Suprapubic skin (tissue), 3 donors: Measurements from ENCODE around the gene PDGFRB.

Experiments used
- EP300 ChIP-seq: sonication (generic); formaldehyde crosslinking; IDR thresholded peaks from one replicate; pipeline ENCODE4 v1.6.1; 2017; ENCODE audit warnings: antibody characterized with exemption
- POLR2A ChIP-seq, 2 donors: fragments of 450-650 bp; IDR thresholded peaks; one replicate each; pipeline ENCODE4 v1.6.1; 2017; ENCODE audit warnings: antibody characterized with exemption in 2 of 2, mild to moderate bottlenecking in 2 of 2, moderate library complexity in 2 of 2
- TF ChIP-seq, protein P1 (sequence below), 2 donors: fragments of 200-600 bp in 1 of 2; fragments of 450-650 bp in 1 of 2; sonication (generic) in 1 of 2; IDR thresholded peaks; one replicate each; pipeline ENCODE4 v1.5.1; 2016 to 2019; ENCODE audit warnings: antibody characterized with exemption in 2 of 2, mild to moderate bottlenecking in 1 of 2, moderate library complexity in 1 of 2

DNA sequence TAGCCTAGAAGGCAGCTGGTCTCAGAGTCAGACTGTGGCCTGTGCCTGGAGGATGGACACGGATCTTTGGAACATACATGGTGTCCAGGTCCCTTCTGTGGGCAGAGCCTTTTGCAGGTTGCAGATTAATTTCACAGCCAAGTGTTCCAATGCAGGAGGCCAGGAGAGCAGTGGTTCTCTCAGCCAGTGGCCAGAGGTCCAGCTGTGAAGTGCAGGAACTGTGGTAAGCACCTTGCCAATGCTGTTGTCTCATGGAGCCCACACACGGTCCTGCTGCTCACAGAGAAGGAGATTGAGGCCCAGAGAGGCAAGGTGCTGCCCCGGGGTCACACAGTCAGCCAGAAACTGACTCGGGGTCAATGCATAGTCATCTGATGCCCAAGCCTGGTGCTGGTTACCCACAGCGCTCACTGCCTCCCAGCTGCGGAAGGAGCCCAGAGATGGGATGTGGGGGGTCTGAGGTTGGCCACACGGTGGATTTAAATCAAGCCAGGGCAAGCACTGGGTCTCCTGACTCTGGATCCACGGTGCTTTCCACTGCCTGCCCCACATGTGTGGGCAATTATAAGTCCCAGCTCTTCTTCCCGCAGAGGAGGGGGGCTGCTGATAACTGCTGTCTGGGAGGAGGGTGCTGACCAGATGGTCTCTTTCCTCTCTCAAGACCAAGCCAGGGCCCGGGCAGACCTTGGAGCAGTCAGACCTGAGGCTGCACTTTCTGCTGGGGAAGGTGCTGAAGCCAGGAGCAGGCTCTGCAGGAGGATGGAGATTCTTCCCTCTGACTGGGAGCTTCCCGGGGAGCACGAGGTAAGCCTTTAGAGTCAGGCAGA lies 2.8 kb downstream of the PDGFRB start:
- TF ChIP-seq, protein P1, sequence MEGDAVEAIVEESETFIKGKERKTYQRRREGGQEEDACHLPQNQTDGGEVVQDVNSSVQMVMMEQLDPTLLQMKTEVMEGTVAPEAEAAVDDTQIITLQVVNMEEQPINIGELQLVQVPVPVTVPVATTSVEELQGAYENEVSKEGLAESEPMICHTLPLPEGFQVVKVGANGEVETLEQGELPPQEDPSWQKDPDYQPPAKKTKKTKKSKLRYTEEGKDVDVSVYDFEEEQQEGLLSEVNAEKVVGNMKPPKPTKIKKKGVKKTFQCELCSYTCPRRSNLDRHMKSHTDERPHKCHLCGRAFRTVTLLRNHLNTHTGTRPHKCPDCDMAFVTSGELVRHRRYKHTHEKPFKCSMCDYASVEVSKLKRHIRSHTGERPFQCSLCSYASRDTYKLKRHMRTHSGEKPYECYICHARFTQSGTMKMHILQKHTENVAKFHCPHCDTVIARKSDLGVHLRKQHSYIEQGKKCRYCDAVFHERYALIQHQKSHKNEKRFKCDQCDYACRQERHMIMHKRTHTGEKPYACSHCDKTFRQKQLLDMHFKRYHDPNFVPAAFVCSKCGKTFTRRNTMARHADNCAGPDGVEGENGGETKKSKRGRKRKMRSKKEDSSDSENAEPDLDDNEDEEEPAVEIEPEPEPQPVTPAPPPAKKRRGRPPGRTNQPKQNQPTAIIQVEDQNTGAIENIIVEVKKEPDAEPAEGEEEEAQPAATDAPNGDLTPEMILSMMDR (IDR thresholded peaks at IDR 0.05), result no peak
- TF ChIP-seq POLR2A (IDR thresholded peaks at IDR 0.05), result no peak
- no peak for TF ChIP-seq EP300
